Chondrocyte (in vitro differentiated cells): Measurements from ENCODE around the gene RPS10. TPM values are rescaled to one million over a fixed set of nuclear protein-coding genes. Genes with fewer than 3 reads are reported as not detected.

ENCODE experiments used
- DNase-seq: peaks from one replicate; pipeline ENCODE4 v3.0.0; 2021; ENCODE audit warnings: mixed read lengths, low spot score
- H3K27ac Mint-ChIP-seq: one replicate; pipeline ENCODE4 v1.8.0; 2021; ENCODE audit warnings: mild to moderate bottlenecking, moderate library complexity, mixed read lengths; ENCODE audit not compliant: unreplicated experiment
- H3K27me3 Mint-ChIP-seq: 2 replicates; pipeline ENCODE4 v1.8.0; 2021; ENCODE audit warnings: low read depth, mixed read lengths
- H3K36me3 Mint-ChIP-seq: 2 replicates; pipeline ENCODE4 v1.8.0; 2021; ENCODE audit warnings: low read depth, mixed read lengths
- H3K4me1 Mint-ChIP-seq: 2 replicates; pipeline ENCODE4 v1.8.0; 2021; ENCODE audit warnings: low read depth, mild to moderate bottlenecking, mixed read lengths
- H3K4me3 Mint-ChIP-seq: one replicate; pipeline ENCODE4 v1.8.0; 2021; ENCODE audit warnings: mild to moderate bottlenecking, moderate library complexity, mixed read lengths; ENCODE audit not compliant: unreplicated experiment
- H3K9me3 Mint-ChIP-seq: 2 replicates; pipeline ENCODE4 v1.8.0; 2021; ENCODE audit warnings: low read depth, mixed read lengths
- total RNA-seq: library from RNA; stranded (reverse); gene quantifications from 3 replicates; pipeline ENCODE4 v1.2.1, GENCODE V29; 2021
- TF ChIP-seq, protein P1 (sequence below): fragments of 200-600 bp; sonication (generic); IDR thresholded peaks from 2 replicates; pipeline ENCODE4 v1.5.0; 2021; ENCODE audit warnings: antibody characterized with exemption, mild to moderate bottlenecking, moderate library complexity

RPS10 gene
- total RNA-seq, 1 donor from 2014 or later = 771 TPM

DNA sequence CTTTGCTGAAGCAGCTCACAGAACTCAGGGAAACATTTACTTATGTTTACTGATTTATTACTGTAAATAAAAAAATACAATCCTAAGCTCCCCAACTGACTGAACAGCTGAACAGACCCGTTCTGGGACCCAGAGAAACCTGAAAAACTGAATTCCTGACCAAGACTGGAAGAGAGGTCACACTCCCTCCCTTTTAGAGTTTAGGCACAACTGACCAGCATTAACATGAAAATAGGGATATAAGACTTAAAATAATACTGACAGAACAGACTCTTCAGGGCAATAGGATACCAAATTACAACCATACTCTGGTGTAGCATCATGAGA lies 11.7 kb upstream of the RPS10 start:
- Mint-ChIP-seq H3K4me3 (no peak overlapping the region), H3K27ac (no peak overlapping the region), H3K36me3 (no peaks in the 10 kb centered on the region), H3K27me3 (no peaks in the 10 kb centered on the region), H3K9me3 (peaks cover 6% of the 10 kb centered on the region), H3K4me1 (no peaks in the 10 kb centered on the region)
- no peak for DNase-seq
- TF ChIP-seq, protein P1, sequence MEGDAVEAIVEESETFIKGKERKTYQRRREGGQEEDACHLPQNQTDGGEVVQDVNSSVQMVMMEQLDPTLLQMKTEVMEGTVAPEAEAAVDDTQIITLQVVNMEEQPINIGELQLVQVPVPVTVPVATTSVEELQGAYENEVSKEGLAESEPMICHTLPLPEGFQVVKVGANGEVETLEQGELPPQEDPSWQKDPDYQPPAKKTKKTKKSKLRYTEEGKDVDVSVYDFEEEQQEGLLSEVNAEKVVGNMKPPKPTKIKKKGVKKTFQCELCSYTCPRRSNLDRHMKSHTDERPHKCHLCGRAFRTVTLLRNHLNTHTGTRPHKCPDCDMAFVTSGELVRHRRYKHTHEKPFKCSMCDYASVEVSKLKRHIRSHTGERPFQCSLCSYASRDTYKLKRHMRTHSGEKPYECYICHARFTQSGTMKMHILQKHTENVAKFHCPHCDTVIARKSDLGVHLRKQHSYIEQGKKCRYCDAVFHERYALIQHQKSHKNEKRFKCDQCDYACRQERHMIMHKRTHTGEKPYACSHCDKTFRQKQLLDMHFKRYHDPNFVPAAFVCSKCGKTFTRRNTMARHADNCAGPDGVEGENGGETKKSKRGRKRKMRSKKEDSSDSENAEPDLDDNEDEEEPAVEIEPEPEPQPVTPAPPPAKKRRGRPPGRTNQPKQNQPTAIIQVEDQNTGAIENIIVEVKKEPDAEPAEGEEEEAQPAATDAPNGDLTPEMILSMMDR = no peak

DNA sequence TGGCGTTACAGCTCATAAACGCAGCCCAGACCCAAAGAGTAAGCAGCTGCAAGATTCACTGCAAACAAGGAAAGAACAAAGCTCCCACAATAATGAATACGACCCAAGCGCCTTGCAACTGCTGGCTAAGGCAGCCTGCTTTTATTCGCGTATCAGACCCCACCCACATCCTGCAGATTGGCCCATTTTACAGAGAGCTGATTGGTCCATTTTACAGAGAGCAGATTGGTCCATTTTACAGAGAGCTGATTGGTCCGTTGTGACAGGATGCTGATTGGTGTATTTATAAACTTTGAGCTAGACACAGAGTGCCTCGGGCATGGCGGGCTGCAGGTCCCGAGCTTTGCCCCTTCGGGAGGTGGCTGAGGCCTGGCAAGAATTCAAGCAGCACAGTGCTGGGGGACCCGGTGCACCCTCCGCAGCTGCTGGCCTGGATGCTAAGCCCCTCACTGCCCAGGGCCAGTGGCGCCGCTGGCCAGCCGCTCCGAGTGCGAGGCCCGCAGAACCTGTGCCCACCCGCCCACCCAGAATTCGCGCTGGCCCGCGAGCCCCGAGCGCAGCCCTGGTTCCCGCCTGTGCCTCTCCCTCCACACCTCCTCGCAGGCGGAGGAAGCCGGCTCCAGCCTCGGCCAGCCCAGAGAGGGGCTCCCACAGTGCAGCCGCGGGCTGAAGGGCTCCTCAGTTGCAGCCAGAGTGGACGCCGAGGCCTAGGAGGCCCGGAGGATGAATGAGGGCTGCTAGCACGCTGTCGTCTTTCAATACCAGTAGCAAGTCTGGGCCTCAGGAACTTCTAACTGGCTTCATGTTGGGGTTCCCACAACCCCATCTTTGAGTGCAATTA lies 11.2 kb upstream of the RPS10 start:
- H3K27ac Mint-ChIP-seq = no peak overlapping the region
- TF ChIP-seq, protein P1 = no peak
- no peaks in the 10 kb centered on the region for H3K27me3 Mint-ChIP-seq
- DNase-seq = no peak
- H3K9me3 Mint-ChIP-seq = peaks cover 6% of the 10 kb centered on the region
- no peaks in the 10 kb centered on the region for H3K36me3 Mint-ChIP-seq
- no peaks in the 10 kb centered on the region for H3K4me1 Mint-ChIP-seq
- no peak overlapping the region for H3K4me3 Mint-ChIP-seq

DNA sequence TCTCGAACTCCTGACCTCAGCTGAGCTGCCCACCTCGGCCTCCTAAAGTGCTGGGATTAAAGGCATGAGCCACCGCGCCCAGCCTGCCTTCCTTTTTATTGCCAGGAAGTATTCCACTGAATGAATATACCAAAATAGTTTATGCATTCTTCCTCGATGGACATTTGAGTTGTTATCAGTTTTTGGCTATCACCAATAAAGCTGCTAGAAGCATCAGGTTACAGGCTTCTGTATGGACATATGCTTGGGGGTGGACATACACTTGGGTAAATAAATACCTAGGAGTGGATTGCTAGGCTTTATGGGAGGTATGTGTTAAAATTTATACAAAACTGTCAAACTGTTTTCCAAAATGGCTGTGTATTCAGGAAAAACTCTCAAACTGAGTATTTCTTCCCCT lies 10.0 kb upstream of the RPS10 start:
- TF ChIP-seq, protein P1 = no peak
- Mint-ChIP-seq H3K27ac (no peak overlapping the region), H3K4me1 (no peaks in the 10 kb centered on the region), H3K27me3 (no peaks in the 10 kb centered on the region), H3K9me3 (peaks cover 6% of the 10 kb centered on the region), H3K36me3 (peaks cover 3% of the 10 kb centered on the region), H3K4me3 (no peak overlapping the region)
- no peak for DNase-seq

DNA sequence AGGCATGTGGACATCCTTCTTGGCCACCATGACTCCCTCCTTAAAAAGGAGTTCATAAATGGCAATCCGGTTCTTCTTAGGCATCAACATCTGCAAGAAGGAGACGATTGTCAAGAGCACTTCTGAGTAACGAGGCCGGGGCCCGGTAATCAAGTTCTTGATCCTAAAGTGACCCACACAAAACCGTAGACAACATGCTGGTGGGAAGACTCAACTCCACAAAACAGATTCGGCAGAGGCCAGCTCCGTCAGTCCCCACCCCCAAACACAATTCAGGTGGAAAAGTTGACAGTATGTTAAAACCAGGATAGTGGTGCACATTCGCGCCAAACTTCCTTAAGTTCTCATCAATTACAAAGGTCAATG lies 754 bp downstream of the RPS10 start:
- TF ChIP-seq, protein P1 = no peak
- H3K4me3 Mint-ChIP-seq = peak overlapping the region; percentile 99
- no peak for DNase-seq

DNA sequence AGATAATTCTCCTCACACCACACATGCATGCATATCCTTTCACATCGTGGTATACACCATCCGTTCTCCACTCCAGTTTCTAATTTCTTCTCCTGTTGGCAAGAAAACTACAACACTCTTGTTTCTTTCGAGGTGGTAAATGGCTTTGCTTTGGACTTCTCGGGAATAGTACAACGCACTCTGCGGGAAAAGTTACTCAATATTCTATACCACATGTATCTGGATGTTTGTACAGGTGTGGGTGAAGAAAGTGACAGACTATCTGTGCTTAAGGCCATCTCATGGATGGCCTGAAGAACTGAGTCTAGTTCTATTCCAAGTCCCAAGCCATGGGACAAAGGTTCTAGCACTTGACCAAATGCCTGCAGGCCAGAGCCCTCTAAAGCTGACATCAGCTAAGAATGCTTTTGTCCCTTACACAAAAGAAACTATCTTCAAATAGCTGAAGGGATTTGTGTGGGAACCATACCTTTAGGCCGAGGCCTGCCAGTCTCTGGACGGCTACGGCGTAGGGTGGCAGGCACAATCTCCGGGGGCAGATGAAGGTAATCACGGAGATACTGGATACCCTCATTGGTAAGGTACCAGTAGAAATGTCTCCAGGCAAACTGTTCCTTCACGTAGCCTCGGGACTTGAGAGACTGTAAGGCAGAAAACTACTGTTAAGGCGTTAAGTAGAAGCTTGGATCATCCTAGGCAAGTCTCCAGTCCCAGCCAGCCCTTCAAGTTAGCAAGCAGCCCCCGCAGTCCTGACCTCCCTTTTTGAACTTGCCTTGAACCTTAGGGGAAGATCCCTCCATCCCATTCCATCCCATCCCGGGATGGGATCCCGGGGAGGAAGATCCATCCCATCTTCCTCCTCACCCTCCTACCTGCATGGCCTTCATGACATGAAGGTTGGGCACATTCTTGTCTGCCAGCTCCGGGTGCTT lies 1.4 kb downstream of the RPS10 start:
- Mint-ChIP-seq H3K4me1 (peaks cover 22% of the 10 kb centered on the region), H3K27ac (peak overlapping the region; percentile 97), H3K4me3 (peak overlapping the region; percentile 99), H3K36me3 (peaks cover 25% of the 10 kb centered on the region), H3K27me3 (no peaks in the 10 kb centered on the region), H3K9me3 (no peaks in the 10 kb centered on the region)
- TF ChIP-seq, protein P1 = no peak
- no peak for DNase-seq

More for the DNA sequence above, 754 bp downstream of the RPS10 start:
- Mint-ChIP-seq H3K27me3 (no peaks in the 10 kb centered on the region), H3K36me3 (peaks cover 20% of the 10 kb centered on the region), H3K4me1 (peaks cover 22% of the 10 kb centered on the region), H3K9me3 (no peaks in the 10 kb centered on the region), H3K27ac (peak overlapping the region; percentile 97)
